SK-N-MC (cell line): ENCODE measurements around the gene ARL5C.
"Not testable (repeated sequence)": the region's sequence is repeated elsewhere in the genome, so short reads cannot be mapped to it uniquely, and the experiment has no call there.

Experiments
- EZH2 ChIP-seq: fragments of 200-600 bp; sonication (generic); IDR thresholded peaks from one replicate; pipeline ENCODE4 v1.6.1; 2017; ENCODE audit warnings: antibody characterized with exemption
- POLR2AphosphoS5 ChIP-seq: IDR thresholded peaks from 2 replicates; pipeline ENCODE4 v1.6.1; 2012; ENCODE audit warnings: mild to moderate bottlenecking, low read depth, low read length, borderline replicate concordance

DNA sequence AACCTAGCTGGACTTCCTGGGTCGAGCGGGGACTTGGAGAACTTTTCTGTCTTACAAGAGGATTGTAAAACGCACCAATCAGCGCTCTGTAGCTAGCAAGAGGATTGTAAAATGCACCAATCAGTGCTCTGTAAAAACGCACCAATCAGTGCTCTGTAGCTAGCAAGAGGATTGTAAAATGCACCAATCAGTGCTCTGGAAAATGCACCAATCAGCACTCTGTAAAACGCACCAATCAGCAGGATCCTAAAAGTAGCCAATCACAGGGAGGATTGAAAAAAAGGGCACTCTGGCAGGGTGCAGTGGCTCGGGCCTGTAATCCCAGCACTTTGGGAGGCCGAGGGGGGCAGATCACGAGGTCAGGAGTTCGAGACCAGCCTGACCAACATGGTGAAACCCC, 2.5 kb upstream of the ARL5C start:
- not testable (repeated sequence) for TF ChIP-seq POLR2AphosphoS5, EZH2
